NCI-H187 (cell line): Measurements from ENCODE around the gene F12.
A peak's percentile ranks its signal among the peaks of the same experiment; 100 is the strongest.

Experiments
- DNase-seq, 2 experiments: peaks; one replicate each; lab custom pipeline; 2025; lab: John Stamatoyannopoulos, UW

The F12 gene

GRCh38 chr5:177446200-177447065 lies 37.1 kb upstream of the F12 start, which contains the start of gene PRR7:
Gene PRR7 (plus strand): TSS chr5:177446814. CDS start chr5:177455068, 8,254 bp downstream.
- DNase-seq: peak; percentile 29 to 33

GRCh38 chr5:177445917-177446199 lies 36.5 kb upstream of the F12 start:
- DNase-seq: no peak

GRCh38 chr5:177445052-177445916 lies 35.9 kb upstream of the F12 start:
- DNase-seq: no peak

- DNase-seq: no peak
Observed at GRCh38 chr5:177444106-177445051, 35.0 kb upstream of the F12 start.

- no peak for DNase-seq
Observed at GRCh38 chr5:177443144-177443983, 34.0 kb upstream of the F12 start.

GRCh38 chr5:177442066-177442826 lies 32.9 kb upstream of the F12 start:
- DNase-seq: no peak

- no peak for DNase-seq
Observed at GRCh38 chr5:177440990-177441780, 31.8 kb upstream of the F12 start.

GRCh38 chr5:177440211-177440989 lies 31.0 kb upstream of the F12 start:
- no peak for DNase-seq

- no peak for DNase-seq
Observed at GRCh38 chr5:177439518-177440053, 30.2 kb upstream of the F12 start.

GRCh38 chr5:177438468-177438867 lies 29.1 kb upstream of the F12 start:
- DNase-seq: no peak

GRCh38 chr5:177437623-177438022 lies 28.3 kb upstream of the F12 start:
- no peak for DNase-seq

GRCh38 chr5:177435847-177436536 lies 26.6 kb upstream of the F12 start:
- no peak for DNase-seq

- DNase-seq: no peak
Observed at GRCh38 chr5:177434942-177435738, 25.8 kb upstream of the F12 start.

GRCh38 chr5:177434437-177434836 lies 25.1 kb upstream of the F12 start:
- no peak for DNase-seq

GRCh38 chr5:177433658-177434217 lies 24.4 kb upstream of the F12 start:
- no peak for DNase-seq

GRCh38 chr5:177432839-177433657 lies 23.7 kb upstream of the F12 start:
- DNase-seq: no peak
